Upper lobe of left lung (tissue), 6 donors: Measurements from ENCODE around the gene IWS1. TPM values are rescaled to one million over a fixed set of nuclear protein-coding genes. Genes with fewer than 3 reads are reported as not detected.

Source experiments
- ATAC-seq, 2 donors: fragments of 200-7000 bp; cut with Tn5 transposase; one replicate each; pipeline ENCODE4 v1.9.1; 2022; ENCODE audit warnings: mild to moderate bottlenecking in 2 of 2, moderate library complexity in 2 of 2; ENCODE audit not compliant: low FRiP score in 2 of 2
- DNase-seq, 2 donors: peaks; one replicate each; pipeline ENCODE4 v3.0.0-alpha.2; 2019 to 2020
- H3K27ac ChIP-seq, 4 donors: fragments of 200-600 bp; sonication (generic); one replicate each; pipeline ENCODE4 v1.5.1; 2016 to 2019
- H3K27me3 ChIP-seq, 4 donors: fragments of 200-600 bp; sonication (generic); one replicate each; pipeline ENCODE4 v1.5.1; 2017 to 2019
- H3K36me3 ChIP-seq, 4 donors: fragments of 200-600 bp; sonication (generic); one replicate each; pipeline ENCODE4 v1.5.1; 2016 to 2019
- H3K4me1 ChIP-seq, 4 donors: fragments of 200-600 bp; sonication (generic); one replicate each; pipeline ENCODE4 v1.5.1; 2018 to 2019
- H3K4me3 ChIP-seq, 4 donors: fragments of 200-600 bp; sonication (generic); one replicate each; pipeline ENCODE4 v1.5.1; 2017 to 2019; ENCODE audit warnings: mild to moderate bottlenecking in 2 of 4, moderate library complexity in 1 of 4
- H3K9me3 ChIP-seq, 4 donors: fragments of 200-600 bp; sonication (generic); one replicate each; pipeline ENCODE4 v1.5.1; 2018 to 2019
- EP300 ChIP-seq, 4 donors: sonication (generic); formaldehyde crosslinking; IDR thresholded peaks; one replicate each; pipeline ENCODE4 v1.5.1; 2017; ENCODE audit warnings: antibody characterized with exemption in 4 of 4, control low read depth in 2 of 4
- POLR2A ChIP-seq, 4 donors: fragments of 450-650 bp; IDR thresholded peaks; one replicate each; pipeline ENCODE4 v1.5.1; 2016 to 2017; ENCODE audit warnings: antibody characterized with exemption in 4 of 4, mild to moderate bottlenecking in 2 of 4
- POLR2AphosphoS5 ChIP-seq, 2 donors: sonication (generic); formaldehyde crosslinking; IDR thresholded peaks; one replicate each; pipeline ENCODE4 v1.5.1; 2017; ENCODE audit warnings: antibody characterized with exemption in 2 of 2
- WGBS, 2 donors: methylation state at CpG; one replicate each; pipeline ENCODE4 v1.1.5; 2017 to 2018; 5-methylcytosine and 5-hydroxymethylcytosine counted together
- total RNA-seq, 6 donors: library from RNA; depleted of rRNA in 4 of 6; stranded (reverse); fragments of >200 nt in 4 of 6; gene quantifications; one replicate each; pipeline versions ENCODE4 v1.1.0 to v1.2.1, GENCODE V29; 2016 to 2021
- TF ChIP-seq, protein P1 (sequence below), 6 experiments: fragments of 450-650 bp in 4 of 6; fragments of 200-600 bp in 2 of 6; sonication (generic) in 2 of 6; IDR thresholded peaks; one replicate each; pipeline ENCODE4 v1.5.1; 2016 to 2019; ENCODE audit warnings: antibody characterized with exemption in 6 of 6
- donor health status: DM: no; HTN: no; CAD: no; lungs with moderate emphysema.
- donor health status: DM: no; HTN: yes; CAD: no; lungs with severe emphysema.

IWS1 gene
- total RNA-seq, 6 donors from 2014 or later, result 29.5 to 128 (median 58.6) TPM

DNA sequence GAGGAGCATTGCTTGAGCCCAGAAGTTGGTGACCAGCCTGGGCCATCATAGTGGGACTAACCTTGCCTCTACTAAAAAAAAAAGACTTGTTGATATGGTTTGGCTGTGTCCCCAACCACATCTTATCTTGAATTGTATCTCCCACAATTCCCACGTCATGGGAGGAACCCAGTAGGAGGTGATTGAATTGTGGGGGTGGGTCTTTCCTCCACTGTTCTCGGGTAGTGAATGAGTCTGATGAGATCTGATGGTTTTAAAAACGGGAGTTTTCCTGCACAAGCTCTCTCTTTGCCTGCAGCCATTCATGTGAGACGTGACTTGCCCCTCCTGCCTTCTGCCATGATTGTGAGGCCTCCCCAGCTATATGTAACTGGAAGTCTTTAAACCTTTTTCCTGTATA, 61.0 kb downstream of the IWS1 start:
- TF ChIP-seq, protein P1, sequence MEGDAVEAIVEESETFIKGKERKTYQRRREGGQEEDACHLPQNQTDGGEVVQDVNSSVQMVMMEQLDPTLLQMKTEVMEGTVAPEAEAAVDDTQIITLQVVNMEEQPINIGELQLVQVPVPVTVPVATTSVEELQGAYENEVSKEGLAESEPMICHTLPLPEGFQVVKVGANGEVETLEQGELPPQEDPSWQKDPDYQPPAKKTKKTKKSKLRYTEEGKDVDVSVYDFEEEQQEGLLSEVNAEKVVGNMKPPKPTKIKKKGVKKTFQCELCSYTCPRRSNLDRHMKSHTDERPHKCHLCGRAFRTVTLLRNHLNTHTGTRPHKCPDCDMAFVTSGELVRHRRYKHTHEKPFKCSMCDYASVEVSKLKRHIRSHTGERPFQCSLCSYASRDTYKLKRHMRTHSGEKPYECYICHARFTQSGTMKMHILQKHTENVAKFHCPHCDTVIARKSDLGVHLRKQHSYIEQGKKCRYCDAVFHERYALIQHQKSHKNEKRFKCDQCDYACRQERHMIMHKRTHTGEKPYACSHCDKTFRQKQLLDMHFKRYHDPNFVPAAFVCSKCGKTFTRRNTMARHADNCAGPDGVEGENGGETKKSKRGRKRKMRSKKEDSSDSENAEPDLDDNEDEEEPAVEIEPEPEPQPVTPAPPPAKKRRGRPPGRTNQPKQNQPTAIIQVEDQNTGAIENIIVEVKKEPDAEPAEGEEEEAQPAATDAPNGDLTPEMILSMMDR (IDR thresholded peaks at IDR 0.05), result no peak
- TF ChIP-seq POLR2AphosphoS5 (IDR thresholded peaks at IDR 0.05), result no peak
- no peak for TF ChIP-seq POLR2A (IDR thresholded peaks at IDR 0.05)
- no peak for TF ChIP-seq EP300 (IDR thresholded peaks at IDR 0.05)
- H3K9me3 ChIP-seq, result no peaks in the 10 kb centered on the region
- H3K4me1 ChIP-seq, result no peaks in the 10 kb centered on the region
- H3K4me3 ChIP-seq, result no peak overlapping the region
- 77 to 90% methylated on average over 4 of the region's 4 CpGs for WGBS, 2 donors
- ATAC-seq (no peak), DNase-seq (no peak)
- no peak overlapping the region for H3K27ac ChIP-seq
- H3K27me3 ChIP-seq, result no peaks in the 10 kb centered on the region
- peaks cover 0 to 10% (median 1%) of the 10 kb centered on the region in 4 donors for H3K36me3 ChIP-seq

DNA sequence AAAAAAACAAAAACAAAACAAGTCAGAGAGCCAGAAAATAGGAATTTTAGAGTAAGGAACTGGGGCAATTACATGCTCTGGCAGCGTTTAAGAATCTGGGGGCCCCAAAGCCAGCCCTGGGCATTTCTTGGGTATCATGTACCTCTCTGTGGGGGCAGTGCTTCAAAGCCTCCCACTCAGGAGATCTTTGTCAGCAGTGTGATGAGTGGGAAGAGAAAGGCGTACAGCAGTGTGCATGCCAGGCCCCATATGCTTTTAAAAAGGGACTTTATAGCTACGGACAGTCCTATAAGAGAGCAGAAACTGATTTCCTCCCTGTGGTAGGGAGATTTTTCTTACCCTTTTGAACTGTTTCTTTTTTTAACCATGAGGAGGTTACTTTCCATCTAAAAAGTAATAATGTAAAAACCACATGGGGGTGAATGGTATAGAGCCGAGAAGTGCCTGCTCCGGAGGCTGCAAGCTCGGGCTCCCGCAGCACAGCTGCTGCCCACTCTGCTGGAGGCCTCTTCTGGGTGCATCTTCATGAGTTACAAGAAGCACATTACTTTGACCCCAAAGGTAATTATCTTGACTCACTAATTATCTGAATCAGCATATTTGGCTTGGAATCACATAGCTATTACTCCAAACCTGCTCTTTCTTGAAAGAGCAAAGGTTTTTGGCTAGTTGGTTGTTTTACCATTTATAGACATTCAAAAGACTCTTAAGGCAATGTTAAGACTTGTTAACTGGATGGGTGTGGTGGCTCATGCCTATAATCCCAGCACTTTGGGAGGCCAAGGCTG, 61.6 kb downstream of the IWS1 start:
- no peak overlapping the region for H3K4me3 ChIP-seq
- H3K4me1 ChIP-seq, result no peaks in the 10 kb centered on the region
- TF ChIP-seq EP300 (IDR thresholded peaks at IDR 0.05) (no peak), POLR2AphosphoS5 (IDR thresholded peaks at IDR 0.05) (no peak), POLR2A (IDR thresholded peaks at IDR 0.05) (no peak)
- TF ChIP-seq, protein P1 (IDR thresholded peaks at IDR 0.05), result no peak
- 87 to 91% methylated on average over 7 of the region's 7 CpGs for WGBS, 2 donors
- no peak overlapping the region for H3K27ac ChIP-seq
- ATAC-seq, result no peak
- H3K9me3 ChIP-seq, result no peaks in the 10 kb centered on the region
- peaks cover 0 to 8% (median under 1%) of the 10 kb centered on the region in 4 donors for H3K36me3 ChIP-seq
- DNase-seq, result peak in 1 of 2 donors; percentile 29
- no peaks in the 10 kb centered on the region for H3K27me3 ChIP-seq

DNA sequence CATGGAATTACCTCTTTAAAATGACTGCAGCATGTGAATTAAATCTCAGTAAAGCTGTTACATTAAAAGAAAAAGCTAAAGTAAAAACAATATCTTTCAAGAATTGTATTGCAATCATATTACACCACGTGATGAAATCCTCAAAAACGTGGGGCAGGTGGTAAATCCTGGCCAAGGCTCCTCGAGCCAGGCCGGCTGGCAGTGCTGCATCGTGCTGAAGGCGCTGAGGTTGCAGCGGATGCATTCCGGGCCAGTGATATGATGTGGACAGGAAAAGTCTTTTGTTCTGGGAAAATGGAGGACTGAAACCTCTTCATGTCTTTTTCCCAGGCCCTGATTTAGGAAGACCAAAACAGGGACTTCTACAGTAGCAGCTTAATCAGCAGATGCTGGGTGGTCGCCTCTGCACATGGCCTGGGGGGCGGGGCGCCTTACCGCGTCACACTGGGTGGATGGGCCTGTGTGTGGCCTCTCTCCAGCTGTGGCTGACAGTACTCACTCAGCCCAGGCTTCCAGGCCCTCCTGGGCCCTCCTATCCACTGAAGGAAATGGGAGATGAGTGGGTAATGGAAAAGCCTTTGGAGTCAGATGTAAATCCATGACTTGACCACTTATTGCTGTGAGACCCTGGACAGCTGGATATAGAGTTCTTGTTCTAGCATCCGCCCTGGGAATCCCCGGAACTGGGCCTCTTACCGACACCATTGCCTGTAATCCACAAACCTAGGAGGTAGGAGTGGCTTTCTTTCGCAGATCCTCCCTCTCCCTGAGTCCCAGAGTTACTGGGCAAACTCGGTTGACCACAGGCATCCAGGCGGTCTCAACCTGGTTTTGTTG, 62.9 kb downstream of the IWS1 start:
- TF ChIP-seq EP300 (IDR thresholded peaks at IDR 0.05) (no peak), POLR2A (IDR thresholded peaks at IDR 0.05) (no peak), POLR2AphosphoS5 (IDR thresholded peaks at IDR 0.05) (no peak)
- TF ChIP-seq, protein P1 (IDR thresholded peaks at IDR 0.05), result no peak
- DNase-seq, result peak in 1 of 2 donors; percentile 79
- H3K36me3 ChIP-seq, result no peaks in the 10 kb centered on the region
- no peaks in the 10 kb centered on the region for H3K4me1 ChIP-seq
- WGBS, 2 donors, result 76 to 82% methylated on average over 17 to 19 of the region's 19 CpGs
- ATAC-seq, result peak in 1 of 2 donors; percentile 61
- no peaks in the 10 kb centered on the region for H3K9me3 ChIP-seq
- H3K27me3 ChIP-seq, result no peaks in the 10 kb centered on the region
- no peak overlapping the region for H3K27ac ChIP-seq
- no peak overlapping the region for H3K4me3 ChIP-seq

DNA sequence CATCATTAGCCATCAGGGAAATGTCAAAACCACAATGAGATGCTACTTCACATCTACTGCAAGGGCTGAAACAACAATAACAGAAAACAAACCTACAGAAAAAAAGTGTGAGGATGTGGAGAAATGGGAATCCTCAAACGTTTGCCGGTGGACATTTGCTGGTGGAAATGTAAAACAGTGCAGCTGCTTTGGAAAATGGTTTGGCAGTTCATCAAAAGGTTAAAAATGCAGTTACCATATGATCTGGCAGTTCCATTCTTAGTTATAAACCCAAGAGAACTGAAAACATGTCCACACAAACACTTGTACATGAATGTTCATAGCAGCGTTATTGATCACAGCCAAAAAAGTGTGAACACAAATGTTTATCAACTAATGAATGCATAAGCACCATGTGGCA, 63.8 kb downstream of the IWS1 start:
- no peak for DNase-seq
- WGBS, 2 donors, result 78 to 82% methylated on average over 3 of the region's 3 CpGs

More for the DNA sequence above, 63.8 kb downstream of the IWS1 start:
- Histone ChIP-seq H3K9me3 (no peaks in the 10 kb centered on the region), H3K36me3 (no peaks in the 10 kb centered on the region), H3K27me3 (no peaks in the 10 kb centered on the region), H3K27ac (no peak overlapping the region), H3K4me3 (no peak overlapping the region), H3K4me1 (no peaks in the 10 kb centered on the region)
- TF ChIP-seq, protein P1 (IDR thresholded peaks at IDR 0.05), result no peak
- TF ChIP-seq POLR2A (IDR thresholded peaks at IDR 0.05) (no peak), POLR2AphosphoS5 (IDR thresholded peaks at IDR 0.05) (no peak), EP300 (IDR thresholded peaks at IDR 0.05) (no peak)
- ATAC-seq, result no peak
